Umbilical cord (tissue), 2 donors: ENCODE measurements around the gene NKX6-2. TPM values are rescaled to one million over a fixed set of nuclear protein-coding genes. Genes with fewer than 3 reads are reported as not detected.
A peak's percentile ranks its signal among the peaks of the same experiment; 100 is the strongest.

Experiments used
- DNase-seq: peaks from one replicate; pipeline ENCODE4 v3.0.0-alpha.2; 2015; ENCODE audit warnings: low spot score
- total RNA-seq: library from RNA; depleted of rRNA; stranded (reverse); fragments of >200 nt; gene quantifications from one replicate; pipeline ENCODE4 v1.2.3, GENCODE V29; 2014; ENCODE audit warnings: low replicate concordance; ENCODE audit not compliant: insufficient read depth

Gene NKX6-2
- total RNA-seq, 1 donor from 2014 or later: not detected

GRCh38 chr10:132755166-132755711 lies 30.7 kb downstream of the NKX6-2 start:
- no peak for DNase-seq

GRCh38 chr10:132754071-132754470 lies 31.9 kb downstream of the NKX6-2 start:
- no peak for DNase-seq

GRCh38 chr10:132753596-132753995 lies 32.4 kb downstream of the NKX6-2 start:
- DNase-seq: no peak

- no peak for DNase-seq
Observed at GRCh38 chr10:132752961-132753360, 33.0 kb downstream of the NKX6-2 start.

- DNase-seq: no peak
Observed at GRCh38 chr10:132752378-132752777, 33.6 kb downstream of the NKX6-2 start.

- no peak for DNase-seq
Observed at GRCh38 chr10:132750936-132751335, 35.0 kb downstream of the NKX6-2 start.

GRCh38 chr10:132749371-132749795 lies 36.6 kb downstream of the NKX6-2 start:
- DNase-seq: no peak

- peak; percentile 29 for DNase-seq
Observed at GRCh38 chr10:132748545-132749370, 37.2 kb downstream of the NKX6-2 start.

- DNase-seq: no peak
Observed at GRCh38 chr10:132748135-132748534, 37.8 kb downstream of the NKX6-2 start.

GRCh38 chr10:132746801-132747625 lies 38.9 kb downstream of the NKX6-2 start:
- DNase-seq: peak; percentile 29

GRCh38 chr10:132746386-132746785 lies 39.6 kb downstream of the NKX6-2 start:
- DNase-seq: no peak

GRCh38 chr10:132745971-132746370 lies 40.0 kb downstream of the NKX6-2 start:
- no peak for DNase-seq

- DNase-seq: no peak
Observed at GRCh38 chr10:132745511-132745910, 40.4 kb downstream of the NKX6-2 start.

- no peak for DNase-seq
Observed at GRCh38 chr10:132744839-132745238, 41.1 kb downstream of the NKX6-2 start.

- DNase-seq: no peak
Observed at GRCh38 chr10:132743925-132744490, 41.9 kb downstream of the NKX6-2 start.

GRCh38 chr10:132743196-132743924 lies 42.6 kb downstream of the NKX6-2 start:
- peak; percentile 19 for DNase-seq

- no peak for DNase-seq
Observed at GRCh38 chr10:132742837-132743194, 43.1 kb downstream of the NKX6-2 start.

GRCh38 chr10:132742167-132742836 lies 43.6 kb downstream of the NKX6-2 start:
- DNase-seq: no peak

- DNase-seq: no peak
Observed at GRCh38 chr10:132740588-132740987, 45.4 kb downstream of the NKX6-2 start.

- no peak for DNase-seq
Observed at GRCh38 chr10:132739225-132739613, 46.7 kb downstream of the NKX6-2 start.
